GM19395 (cell line): ENCODE results near the gene ZBTB8A.

ENCODE experiments used
- ATAC-seq: cut with Tn5 transposase; IDR thresholded peaks from one replicate; pipeline ENCODE4 v1.9.1; 2021; ENCODE audit warnings: mild to moderate bottlenecking, moderate library complexity; ENCODE audit not compliant: unreplicated experiment

The ZBTB8A gene

GRCh38 chr1:32651461-32652073 is 112.3 kb downstream of the ZBTB8A start:
- peak; percentile 41 for ATAC-seq

- no peak for ATAC-seq
These were observed 113.2 kb downstream of the ZBTB8A start for GRCh38 chr1:32652244-32652962.
